ENCODE data around the gene INPP4A.

GRCh38 chr2:98399140-98399539 is 45.5 kb upstream of the INPP4A start:
- TF ChIP-seq POLR2A (IDR thresholded peaks at IDR 0.05) = no peak
- no peak for TF ChIP-seq CTCF (IDR thresholded peaks at IDR 0.05)
- TF ChIP-seq EP300 (IDR thresholded peaks at IDR 0.05; ENCODE audit: low read depth) = no peak
- no peak for TF ChIP-seq POLR2AphosphoS5 (IDR thresholded peaks at IDR 0.05)
